Astrocyte (in vitro differentiated cells and primary cell): ENCODE results near the gene DUS1L.

Experiments
- EZH2 ChIP-seq: IDR thresholded peaks from 2 replicates; pipeline ENCODE4 v1.6.1; 2012; ENCODE audit warnings: mild to moderate bottlenecking, low read length, inconsistent platforms; ENCODE audit not compliant: insufficient read depth
- TF ChIP-seq, protein P1 (sequence below): IDR thresholded peaks from 2 replicates; pipeline ENCODE4 v1.5.1; 2011; ENCODE audit warnings: low read depth, mild to moderate bottlenecking, inconsistent platforms, low read length, moderate library complexity; ENCODE audit not compliant: insufficient read depth

- TF ChIP-seq, protein P1, sequence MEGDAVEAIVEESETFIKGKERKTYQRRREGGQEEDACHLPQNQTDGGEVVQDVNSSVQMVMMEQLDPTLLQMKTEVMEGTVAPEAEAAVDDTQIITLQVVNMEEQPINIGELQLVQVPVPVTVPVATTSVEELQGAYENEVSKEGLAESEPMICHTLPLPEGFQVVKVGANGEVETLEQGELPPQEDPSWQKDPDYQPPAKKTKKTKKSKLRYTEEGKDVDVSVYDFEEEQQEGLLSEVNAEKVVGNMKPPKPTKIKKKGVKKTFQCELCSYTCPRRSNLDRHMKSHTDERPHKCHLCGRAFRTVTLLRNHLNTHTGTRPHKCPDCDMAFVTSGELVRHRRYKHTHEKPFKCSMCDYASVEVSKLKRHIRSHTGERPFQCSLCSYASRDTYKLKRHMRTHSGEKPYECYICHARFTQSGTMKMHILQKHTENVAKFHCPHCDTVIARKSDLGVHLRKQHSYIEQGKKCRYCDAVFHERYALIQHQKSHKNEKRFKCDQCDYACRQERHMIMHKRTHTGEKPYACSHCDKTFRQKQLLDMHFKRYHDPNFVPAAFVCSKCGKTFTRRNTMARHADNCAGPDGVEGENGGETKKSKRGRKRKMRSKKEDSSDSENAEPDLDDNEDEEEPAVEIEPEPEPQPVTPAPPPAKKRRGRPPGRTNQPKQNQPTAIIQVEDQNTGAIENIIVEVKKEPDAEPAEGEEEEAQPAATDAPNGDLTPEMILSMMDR, result no peak
- TF ChIP-seq EZH2, result no peak
Measured at GRCh38 chr17:82054351-82055022, 11.1 kb downstream of the DUS1L start.
